NCI-H2227 (cell line): Measurements from ENCODE around the gene GYS2.

Experiments used
- DNase-seq: peaks from one replicate; lab custom pipeline; 2025; ENCODE audit not compliant: unreplicated experiment; lab: John Stamatoyannopoulos, UW

Gene GYS2

GRCh38 chr12:21553329-21553675 is 51.3 kb downstream of the GYS2 start:
- no peak for DNase-seq

- no peak for DNase-seq
Observed at GRCh38 chr12:21552635-21553328, 51.9 kb downstream of the GYS2 start.

DNA sequence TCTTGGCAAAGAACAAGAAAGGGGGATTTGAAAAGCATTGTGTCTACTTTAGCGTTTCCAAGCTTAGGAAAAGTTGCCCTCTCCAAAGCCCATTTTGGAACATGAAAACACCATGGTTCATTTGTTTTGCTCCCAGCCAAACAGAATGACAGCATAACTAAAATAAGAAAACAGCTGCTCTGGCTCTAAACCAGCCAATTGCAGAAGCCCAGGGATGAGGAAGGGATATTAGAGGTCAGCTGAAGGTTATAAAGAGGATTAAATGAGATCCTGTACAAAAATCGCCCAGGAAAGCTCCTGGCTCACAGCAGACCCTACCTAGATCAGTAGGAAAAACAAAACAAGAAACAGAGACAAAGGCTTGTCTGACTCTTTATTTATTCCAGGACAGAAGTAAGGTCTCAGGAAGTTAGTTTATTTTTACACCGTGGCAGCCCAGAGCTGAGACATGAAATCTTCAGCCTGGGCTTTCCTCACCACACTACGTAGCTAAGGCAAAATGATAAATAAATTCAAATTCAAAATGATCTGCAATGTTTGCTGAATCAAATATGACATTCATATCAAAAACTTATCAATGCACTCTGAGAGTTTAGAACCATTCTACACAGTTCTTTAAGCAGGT is 52.7 kb downstream of the GYS2 start:
- no peak for DNase-seq

DNA sequence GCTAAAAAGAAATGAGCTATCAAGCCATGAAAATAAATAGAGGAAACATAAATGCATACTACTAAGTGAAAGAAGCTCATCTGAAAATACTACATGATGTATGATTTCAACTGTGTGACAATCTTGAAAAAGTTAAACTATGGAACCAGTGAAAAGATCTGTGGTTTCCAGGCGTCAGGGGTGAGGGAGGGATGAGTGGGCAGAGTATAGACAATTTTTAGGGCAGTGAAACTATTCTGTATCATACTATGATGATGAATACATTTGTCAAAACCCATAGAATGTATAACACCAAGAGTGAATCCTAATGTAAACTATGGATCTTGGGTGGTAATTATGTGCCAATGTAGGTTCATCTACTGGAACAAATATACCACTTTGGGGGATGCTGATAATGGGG is 57.2 kb downstream of the GYS2 start:
- DNase-seq: no peak

- no peak for DNase-seq
Observed at GRCh38 chr12:21546716-21547115, 57.9 kb downstream of the GYS2 start.

DNA sequence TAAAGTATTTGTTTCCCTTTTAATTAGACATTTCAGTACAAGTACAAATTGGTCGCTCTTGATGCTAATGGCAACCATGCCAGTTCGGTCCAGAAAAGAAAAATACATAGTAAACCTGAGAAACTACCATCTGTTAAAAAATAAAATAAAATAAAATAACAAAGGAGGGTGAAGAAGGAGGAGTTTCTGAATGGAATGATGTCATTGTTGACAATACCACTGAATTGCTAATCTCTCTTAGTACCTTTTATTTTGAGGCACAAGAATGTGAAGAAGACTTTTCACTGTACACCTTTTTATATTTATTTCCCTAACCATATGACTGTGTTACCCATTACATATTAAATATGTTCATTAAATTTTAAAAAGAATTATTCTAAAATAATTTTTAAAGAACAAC is 59.1 kb downstream of the GYS2 start:
- DNase-seq: no peak

DNA sequence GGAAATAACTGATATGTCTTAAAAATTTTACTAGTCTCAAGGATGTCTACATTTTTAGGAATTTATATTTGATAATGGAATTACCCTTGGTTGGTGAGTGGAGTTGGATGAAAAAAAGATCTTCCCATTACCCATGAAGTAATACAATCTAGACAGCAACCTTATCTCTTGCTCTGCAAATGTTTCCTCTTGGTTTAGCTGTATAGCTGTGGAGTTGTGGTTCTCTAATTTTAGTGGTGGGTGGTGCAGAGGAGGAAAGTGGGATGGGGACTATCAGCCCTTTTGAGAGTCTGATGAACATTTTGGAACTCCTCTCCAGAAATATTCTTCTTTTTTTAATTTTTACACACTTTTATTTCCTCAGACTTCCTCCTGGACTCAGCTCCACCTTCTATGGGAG is 61.5 kb downstream of the GYS2 start:
- DNase-seq: no peak

DNA sequence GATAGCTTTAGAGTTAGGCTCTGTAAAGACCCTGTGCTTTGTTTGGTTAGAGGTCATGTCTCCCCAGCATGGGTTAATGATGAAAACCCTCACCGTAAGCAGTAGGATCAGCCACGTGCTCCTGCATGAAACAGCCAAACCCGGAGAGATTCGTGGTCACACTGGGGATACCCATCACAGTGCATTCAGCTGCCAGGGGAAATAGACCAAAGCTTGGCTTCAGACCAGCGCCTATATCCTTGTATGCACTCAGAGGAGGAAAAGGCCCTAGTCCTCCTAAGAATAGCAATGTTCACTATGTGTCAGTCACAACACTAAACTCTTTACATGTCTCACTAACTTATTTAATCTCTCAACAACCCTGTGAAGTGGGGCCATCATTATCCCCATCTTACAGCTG is 62.2 kb downstream of the GYS2 start:
- no peak for DNase-seq

- no peak for DNase-seq
Observed at GRCh38 chr12:21541773-21542172, 62.9 kb downstream of the GYS2 start.

- DNase-seq: no peak
Observed at GRCh38 chr12:21539797-21540196, 64.8 kb downstream of the GYS2 start.

- DNase-seq: no peak
Observed at GRCh38 chr12:21538061-21538653, 66.5 kb downstream of the GYS2 start.

DNA sequence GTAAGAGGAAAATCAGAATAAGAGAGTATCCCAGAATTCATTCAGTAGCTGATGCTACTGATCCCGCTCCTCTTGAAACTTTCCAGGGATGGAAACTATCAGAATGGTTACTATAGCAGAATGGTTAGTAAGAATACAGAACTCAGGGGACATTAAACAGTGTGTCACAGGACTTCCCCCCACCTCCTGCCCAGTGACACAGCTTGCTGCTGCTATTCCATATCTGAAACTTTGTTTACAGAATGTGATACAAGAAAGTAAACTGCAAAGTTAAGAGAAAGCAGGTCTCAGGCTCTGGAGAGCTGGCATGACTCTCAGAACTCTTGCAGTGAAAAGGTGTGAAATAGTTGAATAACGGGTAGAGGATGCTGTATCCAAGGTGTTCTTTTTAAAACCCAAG is 75.2 kb downstream of the GYS2 start:
- DNase-seq: no peak

- no peak for DNase-seq
Observed at GRCh38 chr12:21528953-21529352, 75.7 kb downstream of the GYS2 start.

GRCh38 chr12:21527451-21528180 is 77.0 kb downstream of the GYS2 start:
- peak; percentile 34 for DNase-seq

GRCh38 chr12:21526721-21527345 is 77.8 kb downstream of the GYS2 start:
- no peak for DNase-seq

GRCh38 chr12:21526053-21526452 is 78.6 kb downstream of the GYS2 start, which contains the start of gene SPX:
Gene SPX, plus strand, starts transcription at chr12:21526296. Its CDS starts 177 bp downstream, at chr12:21526473.
- DNase-seq: no peak

GRCh38 chr12:21523148-21523547 is 81.5 kb downstream of the GYS2 start:
- DNase-seq: no peak

GRCh38 chr12:21521541-21521940 is 83.1 kb downstream of the GYS2 start:
- no peak for DNase-seq

GRCh38 chr12:21518451-21518850 is 86.2 kb downstream of the GYS2 start:
- no peak for DNase-seq

- no peak for DNase-seq
Observed at GRCh38 chr12:21516281-21516680, 88.4 kb downstream of the GYS2 start.

GRCh38 chr12:21509768-21510167 is 94.9 kb downstream of the GYS2 start:
- DNase-seq: no peak
